Measurements from ENCODE around the gene ATP1B1. TPM values are rescaled to one million over a fixed set of nuclear protein-coding genes. Genes with fewer than 3 reads are reported as not detected.
"Not testable (repeated sequence)": the region's sequence is repeated elsewhere in the genome, so short reads cannot be mapped to it uniquely, and the experiment has no call there.

The ATP1B1 gene
- total and polyA plus RNA-seq, 2 of the 8 experiments (the other 6 are each of a cell fraction or from before 2014, with no cell fraction given), result 16.3 to 76.5 TPM

DNA sequence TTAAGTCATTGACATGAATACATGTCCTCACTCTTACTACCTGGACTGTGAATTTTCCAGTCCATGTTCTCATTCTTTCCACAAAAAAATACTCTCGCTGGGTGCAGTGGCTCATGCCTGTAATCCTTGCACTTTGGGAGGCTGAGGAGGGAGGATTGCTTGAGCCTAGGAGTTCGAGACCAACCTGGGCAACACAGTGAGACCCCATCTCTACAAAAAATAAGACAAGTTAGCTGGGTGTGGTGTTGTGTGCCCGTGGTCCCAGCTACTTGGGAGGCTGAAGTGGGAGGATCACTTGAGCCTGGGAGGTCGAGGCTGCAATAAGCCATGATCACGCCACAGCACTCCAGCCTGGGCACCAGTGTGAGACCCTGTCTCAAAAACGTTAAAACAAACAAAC, 19.1 kb downstream of the ATP1B1 start:
- H3K27me3 ChIP-seq (replicated peaks in 1 of 4; ENCODE audit: control insufficient read depth in 3 of 4, extremely low read depth in 1 of 4, insufficient read depth in 3 of 4, low read length in 3 of 4); H2BK5ac ChIP-seq (ENCODE audit: low read depth, low read length); H4K91ac ChIP-seq (replicated peaks; ENCODE audit: insufficient read length, low read length); H2BK12ac ChIP-seq (ENCODE audit: low read depth, low read length); H3K14ac ChIP-seq (ENCODE audit: insufficient read length); H3K56ac ChIP-seq (replicated peaks; ENCODE audit: insufficient read length, low read depth, low read length); H3K27ac ChIP-seq (ENCODE audit: low read depth, low read length); H3K4me2 ChIP-seq (ENCODE audit: insufficient read depth in 1 of 2, low read depth in 2 of 2, low read length in 2 of 2); H4K5ac ChIP-seq (ENCODE audit: insufficient read length, low read depth, low read length); FAIRE-seq; H2AFZ ChIP-seq (ENCODE audit: low read length); H2AK5ac ChIP-seq (ENCODE audit: low read depth, low read length); H4K20me1 ChIP-seq (replicated peaks in 1 of 2; ENCODE audit: control insufficient read depth in 1 of 2, insufficient read depth in 2 of 2, low read length in 2 of 2); DNase-seq (ENCODE audit: low read depth in 1 of 2, low spot score in 2 of 2); H3K79me1 ChIP-seq (ENCODE audit: low read depth, low read length); H2BK120ac ChIP-seq (replicated peaks; ENCODE audit: low read depth, low read length); H3K23me2 ChIP-seq (ENCODE audit: low read depth, low read length); H3K9me3 ChIP-seq (ENCODE audit: insufficient read depth in 2 of 2, low read depth in 1 of 2, low read length in 1 of 2); H3K9ac ChIP-seq (replicated peaks in 1 of 4; ENCODE audit: extremely low read depth in 1 of 4, low read depth in 3 of 4, low read length in 3 of 4); POLR2A ChIA-PET (ENCODE audit: partially characterized antibody); H3K4me3 ChIP-seq (ENCODE audit: extremely low read depth in 1 of 4, insufficient read depth in 2 of 4, low read depth in 3 of 4, low read length in 4 of 4); H2BK15ac ChIP-seq (ENCODE audit: low read length); H2BK20ac ChIP-seq (ENCODE audit: low read length); H4K8ac ChIP-seq (ENCODE audit: extremely low read depth, insufficient read depth, low read length); H3K18ac ChIP-seq (ENCODE audit: extremely low read depth, low read length); H3K4me1 ChIP-seq (replicated peaks in 1 of 4; ENCODE audit: control insufficient read depth in 3 of 4, insufficient read depth in 4 of 4, low read length in 3 of 4); H3K23ac ChIP-seq (ENCODE audit: insufficient read length); H3K4ac ChIP-seq (replicated peaks; ENCODE audit: insufficient read length, low read depth, low read length): not testable (repeated sequence)
- peaks cover 8 to 42% (median 27%) of the 10 kb centered on the region in 4 experiments for H3K36me3 ChIP-seq (ENCODE audit: control insufficient read depth in 2 of 4, insufficient read depth in 4 of 4, low read length in 3 of 4)
- 92% methylated on average over 6 of the region's 6 CpGs; no CpG with 5 or more reads in 1 of the 2 experiments for WGBS, 2 experiments (ENCODE audit: extremely low coverage in 1 of 2, insufficient coverage in 1 of 2, insufficient read length in 1 of 2, insufficient replicate concordance in 2 of 2, low coverage in 1 of 2, low lambda C conversion rate in 2 of 2, missing lambda C conversion rate in 1 of 2)
- CTCF ChIA-PET (ENCODE audit: partially characterized antibody), result interaction anchor here (0.6 to 1.3 kb wide), 3 partner anchors 14 to 1876 kb away, joined by 3 to 4 read pairs (median 3); no protein-coding TSS in a partner anchor
- peaks cover 0 to 19% of the 10 kb centered on the region in 2 experiments; a peak in 1 of 4 replicates for H3K79me2 ChIP-seq (ENCODE audit: control insufficient read depth in 1 of 2, insufficient read depth in 2 of 2, low read length in 2 of 2)

Measured in H1 (cell line).